H1 (cell line): Measurements from ENCODE around the gene TEX29. TPM values are rescaled to one million over a fixed set of nuclear protein-coding genes. Genes with fewer than 3 reads are reported as not detected.

Experiments used
- CTCF ChIA-PET: fragments of 300-600 bp; sonication (Branson Sonifier 250); formaldehyde crosslinking; loops from one replicate; lab custom pipeline; 2021; ENCODE audit not compliant: partially characterized antibody; lab: Charles Lee
- POLR2A ChIA-PET: fragments of 300-600 bp; sonication (Branson Sonifier 250); formaldehyde crosslinking; loops from one replicate; lab custom pipeline; 2021; ENCODE audit warnings: inconsistent platforms; ENCODE audit not compliant: partially characterized antibody; lab: Charles Lee
- DNase-seq, 2 experiments: peaks; one replicate each; pipeline versions ENCODE4 v3.0.0 to v3.0.0-alpha.2; 2010 to 2022; ENCODE audit warnings: low spot score in 2 of 2, low read depth in 1 of 2, mixed read lengths in 1 of 2
- FAIRE-seq: peaks from 2 replicates; lab custom pipeline; 2011; peaks lifted over from hg19 to GRCh38; lab: Jason Lieb, UNC
- H2AFZ ChIP-seq: 2 replicates; pipeline ENCODE4 v1.8.1; 2012; ENCODE audit warnings: low read length, inconsistent platforms
- H2AK5ac ChIP-seq: 2 replicates; pipeline ENCODE4 v1.6.1; 2013; ENCODE audit warnings: low read depth, low read length
- H2BK120ac ChIP-seq: replicated peaks from 2 replicates; pipeline ENCODE3; 2013; ENCODE audit warnings: low read depth, low read length, inconsistent platforms
- H2BK12ac ChIP-seq: 2 replicates; pipeline ENCODE4 v1.6.1; 2013; ENCODE audit warnings: low read depth, low read length
- H2BK15ac ChIP-seq: 2 replicates; pipeline ENCODE4 v1.6.1; 2013; ENCODE audit warnings: low read length
- H2BK20ac ChIP-seq: 2 replicates; pipeline ENCODE4 v1.6.1; 2013; ENCODE audit warnings: low read length
- H2BK5ac ChIP-seq: 2 replicates; pipeline ENCODE4 v1.6.1; 2013; ENCODE audit warnings: low read depth, low read length
- H3K14ac ChIP-seq: 2 replicates; pipeline ENCODE4 v1.6.1; 2013; ENCODE audit warnings: inconsistent platforms; ENCODE audit not compliant: insufficient read length
- H3K18ac ChIP-seq: 2 replicates; pipeline ENCODE4 v1.6.1; 2013; ENCODE audit warnings: low read length; ENCODE audit errors: extremely low read depth
- H3K23ac ChIP-seq: 2 replicates; pipeline ENCODE4 v1.6.1; 2013; ENCODE audit warnings: inconsistent platforms; ENCODE audit not compliant: insufficient read length
- H3K23me2 ChIP-seq: 2 replicates; pipeline ENCODE4 v1.6.1; 2013; ENCODE audit warnings: low read depth, low read length
- H3K27ac ChIP-seq: 2 replicates; pipeline ENCODE4 v1.6.1; 2011; ENCODE audit warnings: low read depth, low read length, inconsistent platforms
- H3K27me3 ChIP-seq, 4 experiments: replicated peaks in 1 of 4; 1 replicate in 1 of 4; 2 replicates in 3 of 4; pipeline versions ENCODE4 v1.6.1 to v1.8.1; 2011 to 2013; ENCODE audit warnings: low read length in 3 of 4, mild to moderate bottlenecking in 3 of 4, inconsistent platforms in 2 of 4, mixed read lengths in 2 of 4, moderate library complexity in 1 of 4; ENCODE audit not compliant: control insufficient read depth in 3 of 4, insufficient read depth in 3 of 4; ENCODE audit errors: extremely low read depth in 1 of 4
- H3K36me3 ChIP-seq, 4 experiments: 2 replicates each; pipeline versions ENCODE4 v1.6.1 to v1.8.1; 2011 to 2013; ENCODE audit warnings: mild to moderate bottlenecking in 4 of 4, low read length in 3 of 4, moderate library complexity in 2 of 4, control low read depth in 1 of 4, inconsistent platforms in 1 of 4; ENCODE audit not compliant: insufficient read depth in 4 of 4, control insufficient read depth in 2 of 4
- H3K4ac ChIP-seq: replicated peaks from 2 replicates; pipeline ENCODE3; 2013; ENCODE audit warnings: low read length, low read depth, mixed read lengths, inconsistent platforms; ENCODE audit not compliant: insufficient read length
- H3K4me1 ChIP-seq, 4 experiments: replicated peaks in 1 of 4; 1 replicate in 1 of 4; 2 replicates in 3 of 4; pipeline versions ENCODE4 v1.6.1 to v1.8.1; 2011 to 2013; ENCODE audit warnings: low read length in 3 of 4, inconsistent platforms in 2 of 4, mixed read lengths in 1 of 4; ENCODE audit not compliant: insufficient read depth in 4 of 4, control insufficient read depth in 3 of 4
- H3K4me2 ChIP-seq, 2 experiments: 2 replicates each; pipeline versions ENCODE4 v1.6.1 to v1.8.1; 2011 to 2013; ENCODE audit warnings: low read depth in 2 of 2, low read length in 2 of 2, control low read depth in 1 of 2, inconsistent platforms in 1 of 2, mild to moderate bottlenecking in 1 of 2; ENCODE audit not compliant: insufficient read depth in 1 of 2
- H3K4me3 ChIP-seq, 4 experiments: fragments of 200-600, 300-600 bp in 1 of 4; sonication (generic), shearing (Covaris generic), sonication (Bioruptor Twin) in 1 of 4; 2 replicates each; pipeline versions ENCODE4 v1.5.1 to v1.8.1; 2011 to 2016; ENCODE audit warnings: low read length in 4 of 4, low read depth in 3 of 4, control low read depth in 2 of 4, inconsistent platforms in 2 of 4, mild to moderate bottlenecking in 2 of 4, mixed read lengths in 1 of 4, moderate library complexity in 1 of 4; ENCODE audit not compliant: insufficient read depth in 2 of 4; ENCODE audit errors: extremely low read depth in 1 of 4
- H3K56ac ChIP-seq: replicated peaks from 2 replicates; pipeline ENCODE3; 2013; ENCODE audit warnings: low read depth, mild to moderate bottlenecking, mixed read lengths, low read length, inconsistent platforms; ENCODE audit not compliant: insufficient read length
- H3K79me1 ChIP-seq: 2 replicates; pipeline ENCODE4 v1.6.1; 2013; ENCODE audit warnings: low read depth, low read length, control low read depth
- H3K79me2 ChIP-seq, 2 experiments: 2 replicates each; pipeline versions ENCODE4 v1.6.1 to v1.8.1; 2012 to 2013; ENCODE audit warnings: low read length in 2 of 2, mild to moderate bottlenecking in 2 of 2, inconsistent platforms in 1 of 2; ENCODE audit not compliant: insufficient read depth in 2 of 2, control insufficient read depth in 1 of 2
- H3K9ac ChIP-seq, 4 experiments: replicated peaks in 1 of 4; 1 replicate in 1 of 4; 2 replicates in 3 of 4; pipeline versions ENCODE4 v1.6.1 to v1.8.1; 2011 to 2013; ENCODE audit warnings: low read depth in 3 of 4, low read length in 3 of 4, control low read depth in 2 of 4, mild to moderate bottlenecking in 2 of 4, moderate library complexity in 2 of 4, inconsistent platforms in 1 of 4; ENCODE audit errors: extremely low read depth in 1 of 4
- H3K9me3 ChIP-seq, 2 experiments: 2 replicates each; pipeline versions ENCODE4 v1.6.1 to v1.8.1; 2012 to 2013; ENCODE audit warnings: mild to moderate bottlenecking in 2 of 2, moderate library complexity in 2 of 2, control low read depth in 1 of 2, inconsistent platforms in 1 of 2, low read depth in 1 of 2, low read length in 1 of 2, mixed read lengths in 1 of 2; ENCODE audit not compliant: insufficient read depth in 2 of 2
- H4K20me1 ChIP-seq, 2 experiments: replicated peaks in 1 of 2; 2 replicates each; pipeline versions ENCODE3 to v1.8.1; 2011 to 2013; ENCODE audit warnings: inconsistent platforms in 2 of 2, low read length in 2 of 2, mild to moderate bottlenecking in 1 of 2; ENCODE audit not compliant: insufficient read depth in 2 of 2, control insufficient read depth in 1 of 2
- H4K5ac ChIP-seq: 2 replicates; pipeline ENCODE4 v1.6.1; 2013; ENCODE audit warnings: low read length, low read depth, mixed read lengths, inconsistent platforms; ENCODE audit not compliant: insufficient read length
- H4K8ac ChIP-seq: 2 replicates; pipeline ENCODE4 v1.8.0; 2013; ENCODE audit warnings: mild to moderate bottlenecking, moderate library complexity, low read length, inconsistent platforms; ENCODE audit not compliant: insufficient read depth; ENCODE audit errors: extremely low read depth
- H4K91ac ChIP-seq: replicated peaks from 2 replicates; pipeline ENCODE3; 2013; ENCODE audit warnings: low read length, mixed read lengths, inconsistent platforms; ENCODE audit not compliant: insufficient read length
- CEBPB ChIP-seq: IDR thresholded peaks from 2 replicates; pipeline ENCODE4 v1.6.1; 2012; ENCODE audit warnings: low read depth, low read length
- JUN ChIP-seq: IDR thresholded peaks from 2 replicates; pipeline ENCODE4 v1.6.1; 2011; ENCODE audit warnings: low read depth, mild to moderate bottlenecking, improper control_type of control experiment, low read length
- JUND ChIP-seq: IDR thresholded peaks from 2 replicates; pipeline ENCODE4 v1.6.1; 2011; ENCODE audit warnings: mild to moderate bottlenecking, improper control_type of control experiment, low read length
- RAD21 ChIP-seq, 2 experiments: IDR thresholded peaks in 1 of 2; conservative IDR thresholded peaks in 1 of 2; 2 replicates each; pipeline ENCODE4 v1.6.1; 2011; ENCODE audit warnings: low read depth in 2 of 2, low read length in 2 of 2, improper control_type of control experiment in 1 of 2, inconsistent platforms in 1 of 2, mild to moderate bottlenecking in 1 of 2, moderate library complexity in 1 of 2
- RXRA ChIP-seq: IDR thresholded peaks from 2 replicates; pipeline ENCODE4 v1.6.1; 2011; ENCODE audit warnings: low read depth, mild to moderate bottlenecking, low read length, moderate library complexity; ENCODE audit not compliant: insufficient read depth
- SRF ChIP-seq: IDR thresholded peaks from 2 replicates; pipeline ENCODE4 v1.6.1; 2011; ENCODE audit warnings: mild to moderate bottlenecking, low read depth, low read length, moderate library complexity
- TEAD4 ChIP-seq: IDR thresholded peaks from 2 replicates; pipeline ENCODE4 v1.6.1; 2012; ENCODE audit warnings: low read depth, low read length, inconsistent platforms, mixed read lengths
- WGBS, 2 experiments: shearing (Covaris generic) in 1 of 2; methylation state at CpG; one replicate each; pipeline versions ENCODE4 v1.1.6 to v1.1.7; 2013 to 2015; ENCODE audit warnings: low lambda C conversion rate in 2 of 2, mixed read lengths in 2 of 2, inconsistent platforms in 1 of 2, low coverage in 1 of 2, missing lambda C conversion rate in 1 of 2; ENCODE audit not compliant: insufficient replicate concordance in 2 of 2, insufficient coverage in 1 of 2, insufficient read length in 1 of 2; ENCODE audit errors: extremely low coverage in 1 of 2, missing lambda C conversion rate in 1 of 2; 5-methylcytosine and 5-hydroxymethylcytosine counted together
- polyA plus RNA-seq, 7 experiments: library from polyadenylated mRNA; depleted of rRNA in 3 of 7; stranded (reverse) in 5 of 7; unstranded in 2 of 7; fragments of >200 nt in 5 of 7; fragments of 200-250 nt in 2 of 7; gene quantifications; 1 replicate in 5 of 7; 2 replicates in 1 of 7; 4 replicates in 1 of 7; pipeline versions ENCODE4 v1.2.1 to v1.2.3, GENCODE V29; 2011 to 2013; ENCODE audit warnings: missing spikeins in 2 of 7, mixed read lengths in 2 of 7
- total RNA-seq: library from RNA; stranded (reverse); fragmentation: NEBNext Ultra II Directional; extraction: Animal tissue kit (Norgen Biotek cat#: 25700); gene quantifications from 2 replicates; pipeline ENCODE4 v1.2.1, GENCODE V29; 2021

TEX29 gene
- total and polyA plus RNA-seq, 2 of the 8 experiments (the other 6 are each of a cell fraction or from before 2014, with no cell fraction given): 0.08 TPM; not detected in 1

DNA sequence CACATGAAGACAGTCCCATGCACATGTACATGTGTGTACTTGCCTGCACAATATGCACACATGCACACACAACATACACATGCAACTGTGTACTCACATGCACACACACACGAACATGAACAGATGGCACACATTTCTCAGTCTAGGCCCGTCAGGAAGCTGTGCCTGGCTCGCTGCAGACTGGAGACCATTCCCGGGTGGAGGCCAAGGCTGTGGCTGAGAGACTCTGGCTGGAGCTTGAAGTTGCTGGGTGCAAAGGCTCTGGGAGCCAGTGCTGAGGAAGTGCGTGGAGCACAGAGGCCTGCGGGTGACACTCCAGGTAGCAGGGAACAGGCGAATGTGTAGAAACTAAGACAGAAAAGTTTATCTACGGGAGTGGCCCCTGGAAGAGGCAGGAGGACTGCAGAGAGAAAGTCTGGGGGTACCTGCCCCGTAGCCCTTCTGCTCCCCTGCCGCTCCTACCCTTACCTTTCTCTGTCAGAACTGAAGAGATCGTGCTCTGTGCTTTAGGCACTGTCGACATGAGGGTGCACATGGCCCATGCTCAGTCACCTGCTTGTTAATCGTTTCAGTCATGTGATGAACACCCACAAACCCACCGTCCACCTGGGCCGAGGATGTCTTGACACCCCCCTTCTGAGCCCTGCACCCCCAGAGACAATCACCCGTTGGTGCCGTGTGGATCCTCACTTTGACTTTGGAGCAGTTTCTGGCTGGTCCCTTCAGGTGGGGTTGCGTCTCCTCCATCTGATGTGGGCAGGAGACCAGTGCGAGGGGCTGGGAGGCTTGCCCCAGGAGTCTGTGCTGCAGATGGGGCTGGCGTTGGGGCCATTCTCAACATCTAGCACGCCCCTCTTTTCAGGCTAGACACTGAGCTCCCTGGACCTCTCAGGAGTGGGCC, 69.4 kb downstream of the TEX29 start:
- H2BK20ac ChIP-seq: no peak overlapping the region
- no peaks in the 10 kb centered on the region for H3K9me3 ChIP-seq
- H3K9ac ChIP-seq: no peak overlapping the region
- CTCF ChIA-PET: interaction anchor here (0.5 to 4.3 kb wide), 7 partner anchors 17 to 731 kb away, joined by 3 to 11 read pairs (median 3); no protein-coding TSS in a partner anchor
- no peak overlapping the region for H3K4me2 ChIP-seq
- no peaks in the 10 kb centered on the region for H3K27me3 ChIP-seq
- no peak overlapping the region; the same call in 1 of the 2 replicates for H2BK5ac ChIP-seq
- H3K27ac ChIP-seq: no peak overlapping the region
- no peak overlapping the region for H3K56ac ChIP-seq
- H3K79me2 ChIP-seq: no peaks in the 10 kb centered on the region
- no peaks in the 10 kb centered on the region for H3K23me2 ChIP-seq
- H2BK15ac ChIP-seq: 0 out of 2 replicates have a peak overlapping the region, but pooled peaks have one; percentile 24
- H3K4me3 ChIP-seq: no peak overlapping the region
- no peak overlapping the region for H3K14ac ChIP-seq
- FAIRE-seq: no peak
- POLR2A ChIA-PET: no interaction called here
- H2AFZ ChIP-seq: no peak overlapping the region
- H4K5ac ChIP-seq: no peak overlapping the region
- no peak overlapping the region for H4K8ac ChIP-seq
- 0 out of 2 replicates have a peak overlapping the region, but pooled peaks have one; percentile 2 for H2BK12ac ChIP-seq
- H4K91ac ChIP-seq: no peak overlapping the region
- no peak for TF ChIP-seq TEAD4
- TF ChIP-seq CEBPB: no peak
- TF ChIP-seq SRF: no peak
- TF ChIP-seq JUN: no peak
- TF ChIP-seq JUND: no peak
- TF ChIP-seq RAD21 (IDR thresholded peaks at IDR 0.05 in 1 of 2, conservative IDR thresholded peaks at IDR 0.05 in 1 of 2; ENCODE audit: low read depth in 2 of 2, low read length in 2 of 2): no peak
- TF ChIP-seq RXRA: no peak
- WGBS, 2 experiments: 88% methylated on average over 21 of the region's 21 CpGs; no CpG with 5 or more reads in 1 of the 2 experiments
- no peaks in the 10 kb centered on the region; a peak in 1 of 7 replicates for H3K4me1 ChIP-seq
- no peak for DNase-seq
- no peaks in the 10 kb centered on the region for H4K20me1 ChIP-seq
- no peaks in the 10 kb centered on the region for H3K79me1 ChIP-seq
- no peaks in the 10 kb centered on the region for H3K36me3 ChIP-seq
- H3K18ac ChIP-seq: no peak overlapping the region
- 0 out of 2 replicates have a peak overlapping the region, but pooled peaks have one; percentile 60 for H2AK5ac ChIP-seq
- H3K23ac ChIP-seq: no peak overlapping the region
- H2BK120ac ChIP-seq: no peak overlapping the region
- peak overlapping the region; percentile 44 for H3K4ac ChIP-seq
